Measurements from ENCODE around the gene PPP1R3A. TPM values are rescaled to one million over a fixed set of nuclear protein-coding genes. Genes with fewer than 3 reads are reported as not detected.

PPP1R3A gene
- total and polyA plus RNA-seq, 2 of the 4 experiments (the other 2 are of a cell fraction), result not detected

DNA sequence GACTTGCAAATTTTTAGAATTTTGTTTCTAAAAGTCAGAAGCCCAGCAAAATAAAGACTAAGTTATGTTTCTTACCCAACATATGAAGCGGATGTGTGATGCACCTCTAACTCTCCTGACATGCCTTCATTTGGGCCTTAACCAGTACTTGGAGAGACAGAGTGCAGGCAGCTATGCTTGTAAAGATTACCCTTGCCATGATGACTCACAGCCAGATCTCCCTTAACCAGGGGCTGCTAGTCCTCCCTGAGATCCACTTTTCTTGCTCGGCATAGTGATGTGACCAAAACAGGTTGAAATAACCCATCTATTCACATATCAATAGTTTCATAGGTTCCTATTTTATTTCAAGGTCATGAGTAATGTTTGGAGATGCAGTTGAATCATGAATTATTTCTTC is 43.6 kb downstream of the PPP1R3A start:
- H4K91ac ChIP-seq (ENCODE audit: insufficient read depth, low read depth, low read length), result no peak overlapping the region
- no peaks in the 10 kb centered on the region for H3K9me3 ChIP-seq (ENCODE audit: control insufficient read depth, insufficient read depth, low read length)
- no peak overlapping the region for H2AFZ ChIP-seq (replicated peaks; ENCODE audit: low read length, poor library complexity)
- no peak overlapping the region for H3K27ac ChIP-seq (ENCODE audit: insufficient read depth, low read length)
- H2AK5ac ChIP-seq (ENCODE audit: low read depth, low read length), result no peak overlapping the region
- no CpG with 5 or more reads among the region's 2 CpGs for WGBS, 2 experiments (ENCODE audit: extremely low coverage in 2 of 2, insufficient read length in 1 of 2)
- H3K9ac ChIP-seq (ENCODE audit: low read depth, low read length), result no peak overlapping the region
- H3K56ac ChIP-seq (ENCODE audit: extremely low read depth, insufficient read depth, low read length), result no peak overlapping the region
- no peaks in the 10 kb centered on the region for H3K4me1 ChIP-seq (ENCODE audit: control insufficient read depth, insufficient read depth, low read length)
- no peak overlapping the region for H3K4me3 ChIP-seq (ENCODE audit: insufficient read depth, low read depth, low read length)
- no peak for ATAC-seq (ENCODE audit: low read depth)
- no peak overlapping the region for H4K8ac ChIP-seq (ENCODE audit: low read depth in 2 of 2, low read length in 2 of 2)
- H3K36me3 ChIP-seq (ENCODE audit: control insufficient read depth, insufficient read depth, low read length), result no peaks in the 10 kb centered on the region
- H3K14ac ChIP-seq (replicated peaks; ENCODE audit: low read depth, low read length), result no peak overlapping the region
- H4K20me1 ChIP-seq (ENCODE audit: insufficient read depth, low read length), result no peaks in the 10 kb centered on the region
- POLR2A ChIA-PET (ENCODE audit: unreplicated experiment), result no interaction called here
- in situ Hi-C loops (cut with MboI; ENCODE audit: low sequenced_read_pairs) (no loop called here), dilution Hi-C loops (cut with HindIII; ENCODE audit: low sequenced_read_pairs, unreplicated experiment) (no loop called here), intact Hi-C loops (cut with micrococcal nuclease) (no loop called here)
- H4K5ac ChIP-seq (ENCODE audit: low read depth, low read length), result no peak overlapping the region
- H2AK9ac ChIP-seq (replicated peaks; ENCODE audit: low read depth, low read length, poor library complexity), result no peak overlapping the region
- H2BK15ac ChIP-seq (ENCODE audit: low read depth, low read length), result no peak overlapping the region
- H3K27me3 ChIP-seq (ENCODE audit: control insufficient read depth, insufficient read depth, low read length), result no peaks in the 10 kb centered on the region
- H2BK20ac ChIP-seq (ENCODE audit: low read depth, low read length), result no peak overlapping the region
- H3K9me1 ChIP-seq (ENCODE audit: insufficient read depth, low read length), result no peaks in the 10 kb centered on the region
- no peak overlapping the region for H3K4ac ChIP-seq (ENCODE audit: low read depth, low read length)
- no peak overlapping the region for H3K18ac ChIP-seq (ENCODE audit: low read depth, low read length)
- H3K4me2 ChIP-seq (ENCODE audit: low read depth, low read length), result no peak overlapping the region
- TF ChIP-seq SMC3 (IDR thresholded peaks at IDR 0.05; ENCODE audit: low read depth, low read length), result no peak
- no peak for TF ChIP-seq POLR2A (IDR thresholded peaks at IDR 0.05; ENCODE audit: low read depth, low read length)
- no peak for TF ChIP-seq FOS (IDR thresholded peaks at IDR 0.05; ENCODE audit: low read depth, low read length)
- no peak for TF ChIP-seq RAD21 (IDR thresholded peaks at IDR 0.05; ENCODE audit: low read length)
- TF ChIP-seq MXI1 (IDR thresholded peaks at IDR 0.05; ENCODE audit: borderline replicate concordance, low read depth, low read length), result no peak
- TF ChIP-seq RFX5 (IDR thresholded peaks at IDR 0.05; ENCODE audit: low read depth, low read length), result no peak
- TF ChIP-seq CHD1 (IDR thresholded peaks at IDR 0.05; ENCODE audit: low read depth, low read length), result no peak
- H3K79me1 ChIP-seq (ENCODE audit: low read depth in 1 of 2, low read length in 2 of 2), result no peaks in the 10 kb centered on the region
- no peak for DNase-seq
- no peak overlapping the region for H2BK5ac ChIP-seq (ENCODE audit: low read depth, low read length, poor library complexity, severe bottlenecking)
- BruUV-seq (replicated peaks), result no TSS peak
- H2BK120ac ChIP-seq (ENCODE audit: low read depth, low read length), result no peak overlapping the region
- H3K23ac ChIP-seq (ENCODE audit: low read depth, low read length), result no peak overlapping the region
- CTCF ChIA-PET, result no interaction called here

All from IMR-90 (cell line).